CD14-positive monocyte (primary cell): Measurements from ENCODE around the gene WNT16. TPM values are rescaled to one million over a fixed set of nuclear protein-coding genes. Genes with fewer than 3 reads are reported as not detected.
A peak's percentile ranks its signal among the peaks of the same experiment; 100 is the strongest.

Experiments used
- DNase-seq, 3 donors: peaks; one replicate each; pipeline ENCODE4 v3.0.0-alpha.2; 2011 to 2022
- H2AFZ ChIP-seq: 2 replicates; pipeline ENCODE4 v1.6.0; 2012; ENCODE audit warnings: mild to moderate bottlenecking, low read depth, low read length, inconsistent platforms; ENCODE audit not compliant: insufficient read depth, poor library complexity, severe bottlenecking
- H3K27ac ChIP-seq, 2 donors: 1 replicate in 1 of 2; 2 replicates in 1 of 2; pipeline ENCODE4 v1.5.1; 2012 to 2013; ENCODE audit warnings: low read length in 2 of 2, control low read depth in 1 of 2, inconsistent platforms in 1 of 2, low read depth in 1 of 2, mild to moderate bottlenecking in 1 of 2
- H3K27me3 ChIP-seq, 2 donors: one replicate each; pipeline versions ENCODE4 v1.6.0 to v1.6.1; 2011 to 2013; ENCODE audit warnings: low read length in 2 of 2; ENCODE audit not compliant: control insufficient read depth in 2 of 2, insufficient read depth in 2 of 2
- H3K36me3 ChIP-seq, 2 donors: replicated peaks in 1 of 2; 1 replicate in 1 of 2; 2 replicates in 1 of 2; pipeline versions ENCODE4 v1.5.1 to v1.6.1; 2012 to 2013; ENCODE audit warnings: low read length in 2 of 2, control low read depth in 1 of 2, inconsistent platforms in 1 of 2, mild to moderate bottlenecking in 1 of 2; ENCODE audit not compliant: insufficient read depth in 2 of 2, control insufficient read depth in 1 of 2
- H3K4me1 ChIP-seq, 2 donors: 1 replicate in 1 of 2; 2 replicates in 1 of 2; pipeline versions ENCODE4 v1.5.1 to v1.6.1; 2012 to 2013; ENCODE audit warnings: low read length in 2 of 2, control low read depth in 1 of 2, inconsistent platforms in 1 of 2, mild to moderate bottlenecking in 1 of 2, moderate library complexity in 1 of 2; ENCODE audit not compliant: insufficient read depth in 2 of 2, control insufficient read depth in 1 of 2
- H3K4me2 ChIP-seq: replicated peaks from 2 replicates; pipeline ENCODE3; 2012; ENCODE audit warnings: low read length, moderate library complexity, mild to moderate bottlenecking; ENCODE audit not compliant: poor library complexity, severe bottlenecking; ENCODE audit errors: extremely low read depth
- H3K4me3 ChIP-seq, 3 experiments: fragments of 200-600 bp in 1 of 3; sonication (generic) in 1 of 3; replicated peaks in 1 of 3; 1 replicate in 2 of 3; 2 replicates in 1 of 3; pipeline ENCODE4 v1.5.1; 2011 to 2013; ENCODE audit warnings: low read length in 3 of 3, mild to moderate bottlenecking in 3 of 3, control low read depth in 2 of 3, low read depth in 2 of 3, inconsistent platforms in 1 of 3, moderate library complexity in 1 of 3
- H3K79me2 ChIP-seq: 2 replicates; pipeline ENCODE4 v1.6.0; 2012; ENCODE audit warnings: mild to moderate bottlenecking, control low read depth, inconsistent platforms, low read length, moderate library complexity; ENCODE audit not compliant: insufficient read depth
- H3K9ac ChIP-seq: 2 replicates; pipeline ENCODE4 v1.6.0; 2017; ENCODE audit warnings: low read length, mild to moderate bottlenecking; ENCODE audit not compliant: insufficient read depth, poor library complexity, severe bottlenecking
- H3K9me3 ChIP-seq, 2 donors: replicated peaks in 1 of 2; 1 replicate in 1 of 2; 2 replicates in 1 of 2; pipeline versions ENCODE4 v1.5.1 to v1.6.1; 2012 to 2013; ENCODE audit warnings: low read length in 2 of 2, control low read depth in 1 of 2; ENCODE audit not compliant: control insufficient read depth in 1 of 2, insufficient read depth in 1 of 2
- H4K20me1 ChIP-seq: 2 replicates; pipeline ENCODE4 v1.6.0; 2012; ENCODE audit warnings: mild to moderate bottlenecking, low read length, control low read depth, moderate library complexity; ENCODE audit not compliant: insufficient read depth
- H3K27ac Mint-ChIP-seq, 7 donors: one replicate each; pipeline ENCODE4 v1.8.0; 2020; ENCODE audit warnings: mild to moderate bottlenecking in 7 of 7, mixed read lengths in 7 of 7, moderate library complexity in 6 of 7, inconsistent platforms in 2 of 7
- H3K27me3 Mint-ChIP-seq, 3 donors: one replicate each; pipeline ENCODE4 v1.8.0; 2021 to 2022; ENCODE audit warnings: low read depth in 3 of 3, mild to moderate bottlenecking in 3 of 3, mixed read lengths in 3 of 3, moderate library complexity in 3 of 3, inconsistent platforms in 1 of 3
- H3K36me3 Mint-ChIP-seq, 2 donors: one replicate each; pipeline ENCODE4 v1.8.0; 2020; ENCODE audit warnings: mixed read lengths in 2 of 2, inconsistent platforms in 1 of 2, mild to moderate bottlenecking in 1 of 2
- H3K4me1 Mint-ChIP-seq: one replicate; pipeline ENCODE4 v1.8.0; 2020; ENCODE audit warnings: mild to moderate bottlenecking, mixed read lengths
- H3K4me3 Mint-ChIP-seq, 2 donors: one replicate each; pipeline ENCODE4 v1.8.0; 2020; ENCODE audit warnings: mild to moderate bottlenecking in 2 of 2, mixed read lengths in 2 of 2, moderate library complexity in 1 of 2
- H3K9me3 Mint-ChIP-seq, 7 donors: one replicate each; pipeline ENCODE4 v1.8.0; 2020 to 2022; ENCODE audit warnings: mixed read lengths in 7 of 7, mild to moderate bottlenecking in 6 of 7, moderate library complexity in 6 of 7, inconsistent platforms in 2 of 7
- CTCF ChIP-seq: fragments of 200-600 bp; IDR thresholded peaks from one replicate; pipeline ENCODE4 v1.8.0; 2022; ENCODE audit warnings: antibody characterized with exemption, mild to moderate bottlenecking
- WGBS: methylation state at CpG from one replicate; pipeline ENCODE4 v1.1.5; 2013; ENCODE audit warnings: missing lambda C conversion rate; ENCODE audit not compliant: insufficient coverage; 5-methylcytosine and 5-hydroxymethylcytosine counted together
- intact Hi-C, 2 donors: fragments of 100-400 bp; cut with micrococcal nuclease; formaldehyde crosslinking; loops; one replicate each; pipeline versions ENCODE4 v1.15.0 to v1.15.1; 2023
- polyA plus RNA-seq, 3 donors: library from polyadenylated mRNA; depleted of rRNA in 1 of 3; unstranded in 2 of 3; stranded (reverse) in 1 of 3; fragments of 300-500 nt in 2 of 3; fragments of >200 nt in 1 of 3; fragmentation: Illumina TruSeq in 2 of 3; gene quantifications; 1 replicate in 2 of 3; 2 replicates in 1 of 3; pipeline ENCODE4 v1.2.3, GENCODE V29; 2012 to 2021

The WNT16 gene
- polyA plus RNA-seq, 3 donors = 0.05 TPM; not detected in 2

GRCh38 chr7:121369462-121369861 is 40.7 kb downstream of the WNT16 start:
- Histone ChIP-seq H3K4me1 (no peaks in the 10 kb centered on the region), H3K9me3 (no peaks in the 10 kb centered on the region), H3K4me3 (no peak overlapping the region), H3K79me2 (no peaks in the 10 kb centered on the region), H3K4me2 (no peak overlapping the region), H3K27me3 (no peaks in the 10 kb centered on the region), H3K9ac (no peak overlapping the region), H2AFZ (no peak overlapping the region), H3K36me3 (peaks cover 0 to 5% of the 10 kb centered on the region in 2 donors), H3K27ac (no peak overlapping the region), H4K20me1 (no peaks in the 10 kb centered on the region)
- WGBS = 100% methylated on average over 2 of the region's 2 CpGs
- no peak for DNase-seq
- Mint-ChIP-seq H3K27ac (peak overlapping the region in 1 of 7 donors; percentile 4), H3K9me3 (no peaks in the 10 kb centered on the region), H3K4me1 (no peaks in the 10 kb centered on the region), H3K4me3 (no peak overlapping the region), H3K27me3 (no peaks in the 10 kb centered on the region), H3K36me3 (peaks cover 23 to 25% of the 10 kb centered on the region in 2 donors)
- intact Hi-C loops = loop anchor here (2.0 to 10.0 kb wide), 3 partner anchors 175 to 625 kb away; no protein-coding TSS in a partner anchor
- no peak for TF ChIP-seq CTCF

GRCh38 chr7:121371367-121371766 is 42.6 kb downstream of the WNT16 start:
- no peak for TF ChIP-seq CTCF
- Histone ChIP-seq H2AFZ (no peak overlapping the region), H3K36me3 (peaks cover 0 to 13% of the 10 kb centered on the region in 2 donors), H3K4me2 (no peak overlapping the region), H3K27me3 (no peaks in the 10 kb centered on the region), H3K9me3 (no peaks in the 10 kb centered on the region), H3K9ac (no peak overlapping the region), H3K27ac (no peak overlapping the region), H4K20me1 (no peaks in the 10 kb centered on the region), H3K4me3 (no peak overlapping the region), H3K4me1 (no peaks in the 10 kb centered on the region), H3K79me2 (no peaks in the 10 kb centered on the region)
- H3K4me3 Mint-ChIP-seq = no peak overlapping the region
- no peaks in the 10 kb centered on the region for H3K4me1 Mint-ChIP-seq
- intact Hi-C loops = no loop called here
- no peaks in the 10 kb centered on the region for H3K9me3 Mint-ChIP-seq
- H3K27ac Mint-ChIP-seq = no peak overlapping the region
- WGBS = 80% methylated on average over 1 of the region's 1 CpG
- no peak for DNase-seq
- peaks cover 28 to 31% of the 10 kb centered on the region in 2 donors for H3K36me3 Mint-ChIP-seq
- H3K27me3 Mint-ChIP-seq = no peaks in the 10 kb centered on the region
